ENCODE data around the gene LAIR1. TPM values are rescaled to one million over a fixed set of nuclear protein-coding genes. Genes with fewer than 3 reads are reported as not detected.
"Not testable (repeated sequence)": the region's sequence is repeated elsewhere in the genome, so short reads cannot be mapped to it uniquely, and the experiment has no call there.

LAIR1 gene
- total RNA-seq, 2 donors from 2014 or later = 5.2 to 9.3 TPM

DNA sequence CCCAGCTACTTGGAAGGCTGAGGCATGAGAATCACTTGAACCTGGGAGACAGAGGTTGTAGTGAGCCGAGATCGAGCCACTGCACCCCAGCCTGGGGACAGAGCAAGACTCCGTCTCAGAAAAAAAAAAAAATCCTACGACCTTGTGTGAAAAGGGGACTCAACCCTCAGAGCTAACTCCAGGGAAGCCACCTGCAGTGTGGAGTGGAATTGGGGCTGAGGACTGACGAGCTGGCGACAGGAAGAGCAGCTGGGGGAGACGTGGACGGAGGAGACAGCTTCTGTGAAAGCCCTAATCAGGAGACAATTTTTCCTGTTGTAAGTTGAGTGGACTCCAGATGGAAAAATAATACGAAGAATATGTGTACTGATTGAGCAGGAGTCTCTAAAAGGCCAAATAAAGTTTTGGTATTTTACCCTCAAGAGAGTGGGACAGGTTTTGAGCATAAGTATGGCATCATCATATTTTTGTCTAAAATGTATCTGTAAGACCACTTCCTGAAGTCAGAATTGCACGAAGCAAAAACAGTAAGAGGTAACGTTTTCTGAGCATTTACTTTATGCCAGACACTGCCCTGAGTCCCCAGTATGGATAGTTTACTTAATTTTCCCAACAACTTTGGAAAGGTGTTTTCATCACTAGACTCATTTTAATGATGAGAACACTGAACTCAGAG lies 12.0 kb upstream of the LAIR1 start:
- intact Hi-C loops (cut with DNase I) = no loop called here
- DNase-seq = no peak
- Histone ChIP-seq H3K9ac (ENCODE audit: low read depth in 2 of 2, low read length in 2 of 2) (no peak overlapping the region), H3K27me3 (no peaks in the 10 kb centered on the region), H3K4me3 (no peak overlapping the region), H3K4me1 (no peaks in the 10 kb centered on the region), H3K27ac (no peak overlapping the region), H3K9me3 (no peaks in the 10 kb centered on the region), H3K36me3 (no peaks in the 10 kb centered on the region)
- TF ChIP-seq, protein P1, sequence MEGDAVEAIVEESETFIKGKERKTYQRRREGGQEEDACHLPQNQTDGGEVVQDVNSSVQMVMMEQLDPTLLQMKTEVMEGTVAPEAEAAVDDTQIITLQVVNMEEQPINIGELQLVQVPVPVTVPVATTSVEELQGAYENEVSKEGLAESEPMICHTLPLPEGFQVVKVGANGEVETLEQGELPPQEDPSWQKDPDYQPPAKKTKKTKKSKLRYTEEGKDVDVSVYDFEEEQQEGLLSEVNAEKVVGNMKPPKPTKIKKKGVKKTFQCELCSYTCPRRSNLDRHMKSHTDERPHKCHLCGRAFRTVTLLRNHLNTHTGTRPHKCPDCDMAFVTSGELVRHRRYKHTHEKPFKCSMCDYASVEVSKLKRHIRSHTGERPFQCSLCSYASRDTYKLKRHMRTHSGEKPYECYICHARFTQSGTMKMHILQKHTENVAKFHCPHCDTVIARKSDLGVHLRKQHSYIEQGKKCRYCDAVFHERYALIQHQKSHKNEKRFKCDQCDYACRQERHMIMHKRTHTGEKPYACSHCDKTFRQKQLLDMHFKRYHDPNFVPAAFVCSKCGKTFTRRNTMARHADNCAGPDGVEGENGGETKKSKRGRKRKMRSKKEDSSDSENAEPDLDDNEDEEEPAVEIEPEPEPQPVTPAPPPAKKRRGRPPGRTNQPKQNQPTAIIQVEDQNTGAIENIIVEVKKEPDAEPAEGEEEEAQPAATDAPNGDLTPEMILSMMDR (IDR thresholded peaks at IDR 0.05) = no peak

DNA sequence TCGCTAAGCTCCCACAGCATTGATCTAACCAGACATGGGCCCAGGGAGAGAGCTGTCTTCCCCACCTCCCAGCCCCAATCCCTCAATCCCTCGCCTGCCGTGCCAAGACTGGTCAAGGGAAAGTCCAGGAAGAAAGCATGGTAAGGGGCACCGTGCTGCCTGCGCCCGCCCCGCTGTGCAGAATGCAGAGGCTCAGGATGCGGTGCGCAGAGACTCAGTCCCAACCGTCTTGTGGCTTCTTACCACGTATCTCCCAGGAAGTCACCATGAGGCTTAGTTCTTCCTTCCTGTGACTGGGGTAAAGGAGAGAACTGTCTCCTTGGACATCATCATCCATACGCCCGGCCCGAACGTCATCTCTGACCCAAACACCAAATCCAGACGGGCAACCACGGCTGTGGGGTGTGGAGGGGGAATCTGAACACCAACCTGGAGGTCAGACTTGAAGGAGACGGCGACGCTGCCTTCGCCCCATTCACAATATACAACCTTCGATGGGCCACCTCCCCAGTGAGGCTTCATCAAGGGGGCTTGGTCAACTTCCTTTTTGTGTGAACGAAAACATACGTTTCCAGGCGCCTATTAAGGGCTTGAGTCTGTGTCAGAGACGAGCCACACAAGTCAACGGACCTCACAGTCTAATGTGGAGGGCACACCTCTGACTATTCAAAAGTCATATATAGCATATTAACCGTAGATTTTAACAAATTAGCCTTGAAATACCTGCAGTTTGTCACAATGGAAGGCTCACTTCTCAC lies 10.6 kb upstream of the LAIR1 start:
- not testable (repeated sequence) for H3K27ac ChIP-seq, H3K9me3 ChIP-seq

GRCh38 chr19:54373781-54374631 lies 9.3 kb upstream of the LAIR1 start:
- H3K27me3 ChIP-seq = no peaks in the 10 kb centered on the region
- H3K4me1 ChIP-seq = no peaks in the 10 kb centered on the region
- no peak overlapping the region for H3K4me3 ChIP-seq
- intact Hi-C loops (cut with DNase I) = no loop called here
- DNase-seq = no peak
- no peaks in the 10 kb centered on the region for H3K36me3 ChIP-seq
- H3K27ac ChIP-seq = no peak overlapping the region
- no peaks in the 10 kb centered on the region for H3K9me3 ChIP-seq
- no peak overlapping the region for H3K9ac ChIP-seq (ENCODE audit: low read depth in 2 of 2, low read length in 2 of 2)
- TF ChIP-seq, protein P1 (IDR thresholded peaks at IDR 0.05) = no peak

More for the DNA sequence above, 10.6 kb upstream of the LAIR1 start:
- H3K36me3 ChIP-seq; H3K9ac ChIP-seq (ENCODE audit: low read depth in 2 of 2, low read length in 2 of 2); H3K4me1 ChIP-seq; H3K4me3 ChIP-seq; intact Hi-C loops (cut with DNase I); DNase-seq; H3K27me3 ChIP-seq: not testable (repeated sequence)

- H3K4me3 ChIP-seq; H3K27ac ChIP-seq; H3K4me1 ChIP-seq; H3K9ac ChIP-seq (ENCODE audit: low read depth in 2 of 2, low read length in 2 of 2); H3K9me3 ChIP-seq; DNase-seq; H3K27me3 ChIP-seq; intact Hi-C loops (cut with DNase I); H3K36me3 ChIP-seq: not testable (repeated sequence)
Measured at GRCh38 chr19:54371453-54371852, 6.7 kb upstream of the LAIR1 start.

- H3K4me1 ChIP-seq; H3K9me3 ChIP-seq; H3K36me3 ChIP-seq; H3K4me3 ChIP-seq; H3K27me3 ChIP-seq; intact Hi-C loops (cut with DNase I); DNase-seq; H3K9ac ChIP-seq (ENCODE audit: low read depth in 2 of 2, low read length in 2 of 2); H3K27ac ChIP-seq: not testable (repeated sequence)
Measured at GRCh38 chr19:54370434-54370796, 5.7 kb upstream of the LAIR1 start.

DNA sequence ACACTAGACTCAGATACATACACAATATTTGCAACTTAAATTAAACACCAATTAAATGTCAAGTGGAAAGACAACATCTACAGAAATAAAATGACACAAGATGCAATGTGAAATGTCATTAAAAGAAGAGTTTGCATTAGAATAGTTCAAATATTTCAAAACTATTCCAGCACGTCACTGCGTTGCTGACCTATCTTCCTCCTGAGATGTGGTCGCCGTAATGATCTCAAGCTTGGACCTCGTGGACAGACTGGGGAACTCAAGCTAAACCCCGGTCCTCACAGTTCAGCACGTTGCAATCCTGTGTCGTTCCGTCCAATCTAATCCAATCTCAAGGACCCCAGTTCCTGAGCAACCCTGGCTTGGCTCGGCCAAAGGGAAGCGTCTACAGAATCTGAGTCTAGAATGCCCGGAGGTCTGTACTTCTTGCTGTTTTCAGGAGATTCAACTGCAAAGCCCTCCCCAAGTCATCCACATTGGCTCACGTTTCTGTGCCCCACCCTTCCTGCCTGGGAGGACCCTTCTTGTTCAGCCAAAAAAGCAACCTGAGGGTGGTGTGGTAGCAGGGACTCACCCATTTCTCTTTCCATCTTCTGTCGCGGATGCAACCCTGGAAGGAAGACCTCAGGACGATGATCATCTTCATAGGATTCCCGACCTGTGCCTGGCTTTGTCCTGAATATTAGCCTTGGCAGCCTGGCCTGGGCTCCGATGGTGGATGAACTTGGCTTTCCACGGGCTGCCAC lies 5.1 kb upstream of the LAIR1 start:
- H3K9me3 ChIP-seq; H3K36me3 ChIP-seq; DNase-seq; H3K4me1 ChIP-seq; H3K27ac ChIP-seq; intact Hi-C loops (cut with DNase I); H3K27me3 ChIP-seq; H3K4me3 ChIP-seq; H3K9ac ChIP-seq (ENCODE audit: low read depth in 2 of 2, low read length in 2 of 2): not testable (repeated sequence)

DNA sequence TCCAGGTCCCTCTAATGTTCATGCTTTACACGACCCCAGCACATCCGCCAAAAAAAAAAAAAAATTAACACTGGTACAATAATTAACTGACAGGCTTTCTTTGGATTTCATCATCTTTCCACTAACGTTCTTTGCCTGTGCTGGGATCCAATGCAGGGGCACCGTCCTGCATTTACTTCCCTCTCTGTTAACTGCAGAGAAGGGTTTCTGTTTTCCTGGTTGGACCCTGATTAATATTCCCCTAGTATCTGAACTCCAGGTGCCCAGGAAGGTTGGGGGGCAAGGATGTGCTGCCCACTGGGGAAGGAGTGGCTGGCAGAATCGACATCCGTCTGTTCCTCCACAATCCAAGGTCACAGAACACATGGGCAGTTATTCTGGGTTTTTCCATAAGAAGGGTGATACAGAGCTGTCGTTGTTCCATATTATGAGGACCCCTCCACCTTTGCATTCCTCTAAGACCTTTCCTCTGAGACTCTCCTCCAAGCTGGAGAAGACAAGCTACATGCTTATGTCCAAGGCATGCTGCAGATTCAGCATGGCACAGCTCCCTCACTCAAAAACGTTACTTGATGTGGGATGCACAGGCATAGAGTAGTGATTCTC lies 4.5 kb upstream of the LAIR1 start:
- no peaks in the 10 kb centered on the region for H3K4me1 ChIP-seq
- H3K9ac ChIP-seq (ENCODE audit: low read depth in 2 of 2, low read length in 2 of 2) = no peak overlapping the region
- TF ChIP-seq, protein P1 (IDR thresholded peaks at IDR 0.05) = no peak
- no peaks in the 10 kb centered on the region for H3K9me3 ChIP-seq
- no peaks in the 10 kb centered on the region for H3K27me3 ChIP-seq
- no peak for DNase-seq
- no peak overlapping the region for H3K4me3 ChIP-seq
- intact Hi-C loops (cut with DNase I) = no loop called here
- H3K27ac ChIP-seq = no peak overlapping the region
- H3K36me3 ChIP-seq = no peaks in the 10 kb centered on the region
